HUES6 (cell line): ENCODE measurements around the gene USP47.

Experiments used
- H3K27ac ChIP-seq: 2 replicates; pipeline ENCODE4 v1.7.0; 2013; ENCODE audit warnings: low read depth, mild to moderate bottlenecking, low read length, inconsistent platforms
- H3K27me3 ChIP-seq: 2 replicates; pipeline ENCODE4 v1.6.1; 2013; ENCODE audit warnings: low read length; ENCODE audit not compliant: control insufficient read depth, insufficient read depth
- H3K36me3 ChIP-seq: 2 replicates; pipeline ENCODE4 v1.6.1; 2013; ENCODE audit warnings: low read length; ENCODE audit not compliant: control insufficient read depth, insufficient read depth
- H3K4me1 ChIP-seq: 2 replicates; pipeline ENCODE4 v1.6.1; 2013; ENCODE audit warnings: low read length; ENCODE audit not compliant: control insufficient read depth, insufficient read depth
- H3K4me3 ChIP-seq: 2 replicates; pipeline ENCODE4 v1.5.1; 2013; ENCODE audit warnings: low read depth, low read length
- H3K9ac ChIP-seq: one replicate; pipeline ENCODE4 v1.6.1; 2013; ENCODE audit warnings: mild to moderate bottlenecking, low read length
- H3K9me3 ChIP-seq: 2 replicates; pipeline ENCODE4 v1.6.1; 2013; ENCODE audit warnings: low read depth, low read length; ENCODE audit not compliant: control insufficient read depth, insufficient read depth

The USP47 gene

DNA sequence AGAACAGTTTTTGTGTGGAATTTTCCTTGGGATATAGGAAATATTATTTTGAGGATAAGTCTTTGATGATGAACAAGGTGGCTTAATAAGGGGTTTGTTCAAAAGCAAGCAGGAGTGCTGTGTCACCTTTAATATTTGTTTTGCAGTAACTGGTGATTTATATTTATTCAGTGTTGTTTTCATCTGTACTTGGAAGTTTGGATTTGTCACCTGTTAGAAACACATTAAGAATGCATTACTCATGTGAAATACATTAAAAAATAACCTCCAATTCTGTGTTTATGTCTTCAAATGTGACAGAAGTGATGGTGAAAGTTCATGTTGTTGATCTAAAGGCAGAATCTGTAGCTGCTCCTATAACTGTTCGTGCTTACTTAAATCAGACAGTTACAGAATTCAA lies 96.2 kb downstream of the USP47 start:
- Histone ChIP-seq H3K9me3 (no peaks in the 10 kb centered on the region), H3K4me1 (no peaks in the 10 kb centered on the region), H3K9ac (no peak overlapping the region), H3K27me3 (no peaks in the 10 kb centered on the region), H3K27ac (no peak overlapping the region), H3K4me3 (no peak overlapping the region), H3K36me3 (peaks cover 51% of the 10 kb centered on the region)

DNA sequence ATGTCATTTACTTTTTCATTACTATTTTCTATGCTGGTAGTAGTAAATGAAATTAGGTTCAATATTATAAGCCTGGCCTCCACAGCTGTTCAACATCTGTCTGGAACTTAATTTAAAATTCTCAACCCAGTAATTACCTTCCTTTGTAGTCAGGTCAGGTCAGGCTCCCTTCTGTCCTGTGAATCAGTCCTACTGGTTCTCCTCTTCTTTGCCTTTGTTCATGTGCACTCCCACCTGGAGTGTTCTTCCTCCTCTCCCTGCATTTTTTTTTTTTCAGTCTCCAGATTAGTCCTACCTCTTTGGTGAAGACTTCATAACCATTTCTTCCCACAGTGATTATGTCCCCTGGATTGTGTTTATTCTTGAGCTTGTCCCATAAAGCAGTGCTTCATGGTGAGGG lies 98.8 kb downstream of the USP47 start:
- no peak overlapping the region for H3K9ac ChIP-seq
- no peaks in the 10 kb centered on the region for H3K27me3 ChIP-seq
- no peaks in the 10 kb centered on the region for H3K9me3 ChIP-seq
- H3K36me3 ChIP-seq, result peaks cover 50% of the 10 kb centered on the region
- H3K27ac ChIP-seq, result no peak overlapping the region
- no peaks in the 10 kb centered on the region for H3K4me1 ChIP-seq
- H3K4me3 ChIP-seq, result no peak overlapping the region

DNA sequence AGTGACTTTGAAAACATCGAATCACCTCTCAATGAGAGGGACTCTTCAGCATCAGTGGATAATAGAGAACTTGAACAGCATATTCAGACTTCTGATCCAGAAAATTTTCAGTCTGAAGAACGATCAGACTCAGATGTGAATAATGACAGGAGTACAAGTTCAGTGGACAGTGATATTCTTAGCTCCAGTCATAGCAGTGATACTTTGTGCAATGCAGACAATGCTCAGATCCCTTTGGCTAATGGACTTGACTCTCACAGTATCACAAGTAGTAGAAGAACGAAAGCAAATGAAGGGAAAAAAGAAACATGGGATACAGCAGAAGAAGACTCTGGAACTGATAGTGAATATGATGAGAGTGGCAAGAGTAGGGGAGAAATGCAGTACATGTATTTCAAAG lies 100.9 kb downstream of the USP47 start:
- Histone ChIP-seq H3K27me3 (no peaks in the 10 kb centered on the region), H3K36me3 (peaks cover 53% of the 10 kb centered on the region), H3K9me3 (no peaks in the 10 kb centered on the region), H3K9ac (no peak overlapping the region), H3K27ac (no peak overlapping the region), H3K4me1 (no peaks in the 10 kb centered on the region), H3K4me3 (no peak overlapping the region)

DNA sequence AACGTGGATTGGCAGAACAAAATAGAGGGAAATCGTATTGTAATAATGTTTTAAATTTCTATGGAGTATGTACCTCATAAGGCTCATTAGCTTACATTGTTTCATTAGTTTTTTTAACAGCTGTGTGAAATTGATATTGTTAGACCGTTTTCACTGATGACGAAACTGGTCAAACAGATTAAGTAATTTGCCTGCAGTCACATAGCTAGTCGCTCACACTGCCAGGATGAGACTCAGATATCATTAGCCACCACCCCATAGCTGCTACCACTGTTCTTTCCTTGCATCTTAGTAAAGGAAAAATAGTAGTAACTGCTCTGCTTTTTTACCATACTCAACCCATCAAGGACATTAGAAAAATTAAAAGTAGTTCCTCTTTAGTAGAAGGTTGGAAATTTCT lies 102.7 kb downstream of the USP47 start:
- Histone ChIP-seq H3K27ac (no peak overlapping the region), H3K27me3 (no peaks in the 10 kb centered on the region), H3K9me3 (no peaks in the 10 kb centered on the region), H3K36me3 (peaks cover 50% of the 10 kb centered on the region), H3K4me1 (no peaks in the 10 kb centered on the region), H3K4me3 (no peak overlapping the region), H3K9ac (no peak overlapping the region)

DNA sequence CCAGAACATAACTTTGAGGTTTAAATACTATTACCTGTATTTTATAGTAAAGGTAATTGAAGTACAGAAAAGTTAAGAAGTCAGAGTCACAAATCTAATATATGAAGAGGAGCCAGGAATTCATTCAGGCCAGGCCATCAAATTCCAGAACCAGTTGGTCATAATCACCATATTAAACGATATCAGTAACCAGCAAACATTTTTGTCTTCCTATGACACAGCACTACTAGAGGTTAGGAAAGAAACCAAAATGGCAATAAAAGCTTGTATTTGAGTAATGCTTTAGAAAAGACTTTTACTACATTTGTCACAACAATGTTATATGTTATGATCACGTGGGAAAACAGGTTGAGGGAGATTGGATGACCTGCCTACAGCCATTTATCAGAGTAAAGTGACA lies 104.4 kb downstream of the USP47 start:
- no peak overlapping the region for H3K4me3 ChIP-seq
- no peaks in the 10 kb centered on the region for H3K9me3 ChIP-seq
- no peaks in the 10 kb centered on the region for H3K27me3 ChIP-seq
- H3K27ac ChIP-seq, result no peak overlapping the region
- H3K9ac ChIP-seq, result no peak overlapping the region
- H3K4me1 ChIP-seq, result no peaks in the 10 kb centered on the region
- peaks cover 54% of the 10 kb centered on the region for H3K36me3 ChIP-seq

DNA sequence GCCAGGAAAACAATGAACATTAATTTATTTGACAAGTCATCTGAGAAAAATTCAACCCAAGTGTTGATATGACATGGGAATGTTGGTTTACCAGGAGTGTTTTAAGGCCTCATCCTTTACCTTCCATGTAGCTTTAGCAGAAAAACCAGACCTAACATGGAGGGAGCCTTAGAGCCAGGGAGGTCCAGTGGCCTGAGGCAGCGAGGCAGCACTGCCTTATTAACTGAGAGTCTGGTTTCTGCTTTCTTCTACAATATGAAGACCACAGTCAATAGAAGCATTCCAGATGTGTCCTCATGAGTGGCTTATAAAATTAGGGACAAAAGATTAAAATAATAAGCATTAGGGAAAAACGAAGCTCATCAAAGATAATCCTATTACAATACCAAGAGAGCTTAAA lies 105.1 kb downstream of the USP47 start:
- Histone ChIP-seq H3K27ac (no peak overlapping the region), H3K4me1 (no peaks in the 10 kb centered on the region), H3K27me3 (no peaks in the 10 kb centered on the region), H3K36me3 (peaks cover 56% of the 10 kb centered on the region), H3K4me3 (no peak overlapping the region), H3K9me3 (no peaks in the 10 kb centered on the region), H3K9ac (no peak overlapping the region)

DNA sequence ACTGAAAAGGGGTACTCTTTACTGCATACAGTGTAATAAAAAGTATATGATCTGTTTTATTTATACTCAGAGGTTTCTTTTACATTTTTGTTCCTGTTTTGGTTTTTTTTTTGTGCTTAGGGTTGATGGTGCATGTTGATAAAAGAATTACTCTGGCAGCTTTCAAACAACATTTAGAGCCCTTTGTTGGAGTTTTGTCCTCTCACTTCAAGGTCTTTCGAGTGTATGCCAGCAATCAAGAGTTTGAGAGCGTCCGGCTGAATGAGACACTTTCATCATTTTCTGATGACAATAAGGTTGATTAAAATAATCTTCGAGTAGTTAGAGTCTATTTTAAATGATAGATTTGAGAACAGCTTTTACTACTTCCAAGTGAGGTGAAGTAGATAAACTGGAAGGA lies 106.1 kb downstream of the USP47 start:
- no peaks in the 10 kb centered on the region for H3K27me3 ChIP-seq
- H3K9me3 ChIP-seq, result no peaks in the 10 kb centered on the region
- no peak overlapping the region for H3K27ac ChIP-seq
- no peaks in the 10 kb centered on the region for H3K4me1 ChIP-seq
- no peak overlapping the region for H3K9ac ChIP-seq
- no peak overlapping the region for H3K4me3 ChIP-seq
- H3K36me3 ChIP-seq, result peaks cover 50% of the 10 kb centered on the region

DNA sequence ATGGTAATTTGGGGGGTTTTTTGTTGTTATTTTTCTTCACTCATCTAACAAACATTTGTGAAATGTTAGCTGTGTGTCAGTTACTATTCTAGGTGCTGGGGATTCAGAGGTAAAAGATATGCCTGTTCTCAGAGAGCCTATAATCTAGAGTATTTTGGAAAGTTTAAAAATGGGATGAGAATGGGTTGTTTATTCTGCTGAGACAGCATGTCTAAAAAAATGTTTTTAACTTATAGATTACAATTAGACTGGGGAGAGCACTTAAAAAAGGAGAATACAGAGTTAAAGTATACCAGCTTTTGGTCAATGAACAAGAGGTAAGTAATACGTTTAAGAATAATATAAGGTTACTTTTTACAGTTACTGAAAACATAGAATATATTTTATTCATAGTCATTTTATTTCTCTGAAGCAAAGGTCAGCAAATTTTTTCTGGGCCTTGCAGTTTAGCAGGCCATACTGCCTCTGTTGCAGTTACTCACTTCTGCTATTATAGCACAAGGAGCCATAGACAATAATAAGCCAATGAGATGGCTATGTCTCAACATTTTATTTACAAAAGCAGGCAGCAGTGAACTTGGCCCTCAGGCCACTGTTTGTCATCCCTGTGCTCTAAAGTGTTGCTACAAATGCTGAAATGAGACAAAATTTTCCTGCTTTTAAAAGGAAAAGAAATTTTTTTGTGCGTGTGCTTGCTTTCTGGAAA lies 106.6 kb downstream of the USP47 start:
- H3K36me3 ChIP-seq, result peaks cover 50% of the 10 kb centered on the region

DNA sequence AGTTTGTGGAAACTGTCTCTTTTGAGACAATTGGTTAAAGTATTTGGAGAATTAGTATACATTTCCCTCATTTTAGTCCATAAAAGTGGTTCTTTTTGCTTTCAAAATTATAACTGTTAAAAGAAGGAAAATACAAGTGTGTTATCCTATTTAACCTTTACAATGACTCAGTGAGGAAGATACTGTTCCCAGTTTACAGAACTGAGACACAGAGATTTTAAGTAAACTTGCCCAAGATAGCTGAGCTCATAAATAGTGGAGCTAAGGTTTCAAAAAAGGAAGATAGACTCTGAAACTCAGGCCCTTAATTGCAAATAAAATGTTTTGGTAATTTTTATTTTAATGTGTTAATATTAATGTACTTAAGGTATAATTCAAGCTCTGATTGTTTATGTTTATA lies 107.7 kb downstream of the USP47 start:
- H3K36me3 ChIP-seq, result peaks cover 42% of the 10 kb centered on the region
- no peak overlapping the region for H3K27ac ChIP-seq
- no peaks in the 10 kb centered on the region for H3K4me1 ChIP-seq

More for the DNA sequence above, 106.6 kb downstream of the USP47 start:
- no peak overlapping the region for H3K9ac ChIP-seq
- no peak overlapping the region for H3K27ac ChIP-seq
- H3K4me1 ChIP-seq, result no peaks in the 10 kb centered on the region
- H3K27me3 ChIP-seq, result no peaks in the 10 kb centered on the region
- no peak overlapping the region for H3K4me3 ChIP-seq
- no peaks in the 10 kb centered on the region for H3K9me3 ChIP-seq

DNA sequence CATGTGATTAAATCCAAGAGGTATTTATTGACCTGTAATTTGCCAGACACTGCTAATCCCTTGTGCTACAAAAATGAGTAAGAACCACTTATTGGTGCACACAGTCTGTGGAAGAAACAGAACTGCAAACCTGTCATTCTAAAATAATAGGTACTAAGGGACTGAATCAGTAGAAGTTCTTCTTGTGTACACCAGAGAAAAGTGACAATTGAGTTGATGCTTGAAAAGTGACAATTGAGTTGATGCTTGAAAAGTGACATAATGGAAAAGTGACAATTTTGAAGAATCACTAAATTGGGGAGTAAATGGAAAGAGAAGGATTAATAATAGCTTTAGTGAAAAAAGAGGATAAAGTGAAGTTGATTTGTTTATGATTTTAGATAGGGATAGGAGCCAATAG lies 110.3 kb downstream of the USP47 start:
- H3K36me3 ChIP-seq, result peaks cover 56% of the 10 kb centered on the region

More for the DNA sequence above, 107.7 kb downstream of the USP47 start:
- Histone ChIP-seq H3K9ac (no peak overlapping the region), H3K9me3 (no peaks in the 10 kb centered on the region), H3K4me3 (no peak overlapping the region), H3K27me3 (no peaks in the 10 kb centered on the region)

DNA sequence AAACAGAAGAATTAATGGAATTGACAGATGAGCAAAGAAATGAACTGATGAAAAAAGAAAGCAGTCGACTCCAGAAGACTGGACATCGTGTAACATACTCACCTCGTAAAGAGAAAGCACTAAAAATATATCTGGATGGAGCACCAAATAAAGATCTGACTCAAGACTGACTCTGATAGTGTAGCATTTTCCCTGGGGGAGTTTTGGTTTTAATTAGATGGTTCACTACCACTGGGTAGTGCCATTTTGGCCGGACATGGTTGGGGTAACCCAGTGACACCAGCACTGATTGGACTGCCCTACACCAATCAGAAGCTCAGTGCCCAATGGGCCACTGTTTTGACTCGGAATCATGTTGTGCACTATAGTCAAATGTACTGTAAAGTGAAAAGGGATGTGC lies 114.2 kb downstream of the USP47 start:
- Histone ChIP-seq H3K9ac (no peak overlapping the region), H3K9me3 (no peaks in the 10 kb centered on the region), H3K27me3 (no peaks in the 10 kb centered on the region), H3K4me1 (no peaks in the 10 kb centered on the region), H3K27ac (no peak overlapping the region), H3K4me3 (no peak overlapping the region), H3K36me3 (peaks cover 49% of the 10 kb centered on the region)

More for the DNA sequence above, 110.3 kb downstream of the USP47 start:
- no peaks in the 10 kb centered on the region for H3K4me1 ChIP-seq
- no peak overlapping the region for H3K9ac ChIP-seq
- H3K27me3 ChIP-seq, result no peaks in the 10 kb centered on the region
- no peak overlapping the region for H3K27ac ChIP-seq
- H3K9me3 ChIP-seq, result no peaks in the 10 kb centered on the region
- H3K4me3 ChIP-seq, result no peak overlapping the region
